Suprapubic skin (tissue), 4 donors: ENCODE measurements around the gene PSMD3. TPM values are rescaled to one million over a fixed set of nuclear protein-coding genes. Genes with fewer than 3 reads are reported as not detected.

ENCODE experiments used
- DNase-seq, 2 donors: peaks; one replicate each; pipeline ENCODE4 v3.0.0-alpha.2; 2019; ENCODE audit warnings: low spot score in 2 of 2
- H3K27ac ChIP-seq: fragments of 200-600 bp; sonication (generic); one replicate; pipeline ENCODE4 v1.5.1; 2019
- H3K27me3 ChIP-seq: fragments of 200-600 bp; sonication (generic); one replicate; pipeline ENCODE4 v1.5.1; 2019
- H3K36me3 ChIP-seq: fragments of 200-600 bp; sonication (generic); one replicate; pipeline ENCODE4 v1.5.1; 2019
- H3K4me1 ChIP-seq: fragments of 200-600 bp; sonication (generic); one replicate; pipeline ENCODE4 v1.5.1; 2019
- H3K4me3 ChIP-seq: fragments of 200-600 bp; sonication (generic); one replicate; pipeline ENCODE4 v1.5.1; 2019; ENCODE audit warnings: mild to moderate bottlenecking
- H3K9me3 ChIP-seq: fragments of 200-600 bp; sonication (generic); one replicate; pipeline ENCODE4 v1.5.1; 2019
- EP300 ChIP-seq: sonication (generic); formaldehyde crosslinking; IDR thresholded peaks from one replicate; pipeline ENCODE4 v1.6.1; 2017; ENCODE audit warnings: antibody characterized with exemption
- POLR2A ChIP-seq, 2 donors: fragments of 450-650 bp; IDR thresholded peaks; one replicate each; pipeline ENCODE4 v1.6.1; 2017; ENCODE audit warnings: antibody characterized with exemption in 2 of 2, mild to moderate bottlenecking in 2 of 2, moderate library complexity in 2 of 2
- POLR2AphosphoS5 ChIP-seq, 3 donors: sonication (generic); formaldehyde crosslinking; IDR thresholded peaks; one replicate each; pipeline ENCODE4 v1.6.1; 2017; ENCODE audit warnings: antibody characterized with exemption in 3 of 3
- WGBS: methylation state at CpG from one replicate; pipeline ENCODE4 v1.1.5; 2018; 5-methylcytosine and 5-hydroxymethylcytosine counted together
- total RNA-seq, 4 donors: library from RNA; depleted of rRNA; stranded (reverse); fragments of >200 nt; gene quantifications; one replicate each; pipeline ENCODE4 v1.1.0, GENCODE V29; 2016
- TF ChIP-seq, protein P1 (sequence below), 2 donors: fragments of 200-600 bp in 1 of 2; fragments of 450-650 bp in 1 of 2; sonication (generic) in 1 of 2; IDR thresholded peaks; one replicate each; pipeline ENCODE4 v1.5.1; 2016 to 2019; ENCODE audit warnings: antibody characterized with exemption in 2 of 2, mild to moderate bottlenecking in 1 of 2, moderate library complexity in 1 of 2

PSMD3 gene
- total RNA-seq, 4 donors from 2014 or later, result 82.8 to 118 (median 104) TPM

DNA sequence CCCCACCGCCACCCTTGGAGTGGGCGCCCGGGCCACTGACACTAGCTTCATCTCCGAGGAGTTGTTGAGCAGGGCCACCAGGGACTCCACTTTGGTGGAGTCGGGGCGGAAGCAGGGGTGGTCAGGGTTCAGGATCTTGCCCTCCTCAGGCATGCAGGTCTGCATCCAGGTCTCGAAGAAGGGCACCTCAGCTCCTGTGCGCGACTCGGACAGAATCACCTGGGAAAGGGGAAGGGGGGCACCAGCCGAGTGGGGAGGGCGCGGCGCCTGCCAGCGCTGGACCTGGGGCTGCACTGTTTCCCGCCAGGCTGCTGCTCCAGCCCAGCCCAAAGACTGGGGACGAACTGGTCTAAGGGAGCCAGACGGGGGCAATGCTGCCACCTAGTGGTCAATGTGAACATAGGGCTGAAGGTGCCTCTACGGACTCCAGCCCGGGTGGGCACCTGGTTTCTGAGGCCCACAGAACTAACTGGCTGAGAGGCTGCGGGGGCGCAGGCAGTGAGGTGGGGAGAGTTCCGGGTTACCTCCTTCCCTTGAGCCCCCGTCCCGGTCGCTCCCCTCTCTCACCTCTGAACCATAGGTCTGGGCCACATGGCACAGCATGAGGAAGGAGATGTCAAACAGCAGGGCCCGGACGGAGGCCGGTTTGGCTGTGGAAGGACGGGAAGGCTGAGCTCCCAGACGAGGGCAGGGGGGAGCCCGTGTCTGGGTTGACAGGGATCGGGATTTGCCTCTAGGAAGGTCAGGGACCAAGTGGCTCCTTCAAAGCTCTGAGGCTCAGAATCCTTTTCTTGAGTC, 46.4 kb downstream of the PSMD3 start:
- Histone ChIP-seq H3K36me3 (peaks cover 79% of the 10 kb centered on the region), H3K9me3 (no peaks in the 10 kb centered on the region), H3K27me3 (no peaks in the 10 kb centered on the region), H3K4me3 (no peak overlapping the region), H3K4me1 (peaks cover 19% of the 10 kb centered on the region), H3K27ac (peak overlapping the region; percentile 49)
- TF ChIP-seq POLR2AphosphoS5 (IDR thresholded peaks at IDR 0.05), result no peak
- TF ChIP-seq, protein P1, sequence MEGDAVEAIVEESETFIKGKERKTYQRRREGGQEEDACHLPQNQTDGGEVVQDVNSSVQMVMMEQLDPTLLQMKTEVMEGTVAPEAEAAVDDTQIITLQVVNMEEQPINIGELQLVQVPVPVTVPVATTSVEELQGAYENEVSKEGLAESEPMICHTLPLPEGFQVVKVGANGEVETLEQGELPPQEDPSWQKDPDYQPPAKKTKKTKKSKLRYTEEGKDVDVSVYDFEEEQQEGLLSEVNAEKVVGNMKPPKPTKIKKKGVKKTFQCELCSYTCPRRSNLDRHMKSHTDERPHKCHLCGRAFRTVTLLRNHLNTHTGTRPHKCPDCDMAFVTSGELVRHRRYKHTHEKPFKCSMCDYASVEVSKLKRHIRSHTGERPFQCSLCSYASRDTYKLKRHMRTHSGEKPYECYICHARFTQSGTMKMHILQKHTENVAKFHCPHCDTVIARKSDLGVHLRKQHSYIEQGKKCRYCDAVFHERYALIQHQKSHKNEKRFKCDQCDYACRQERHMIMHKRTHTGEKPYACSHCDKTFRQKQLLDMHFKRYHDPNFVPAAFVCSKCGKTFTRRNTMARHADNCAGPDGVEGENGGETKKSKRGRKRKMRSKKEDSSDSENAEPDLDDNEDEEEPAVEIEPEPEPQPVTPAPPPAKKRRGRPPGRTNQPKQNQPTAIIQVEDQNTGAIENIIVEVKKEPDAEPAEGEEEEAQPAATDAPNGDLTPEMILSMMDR (IDR thresholded peaks at IDR 0.05), result peak; percentile 47 to 85
- DNase-seq, result peak; percentile 89 to 92
- WGBS, result 45% methylated on average over 11 of the region's 33 CpGs

DNA sequence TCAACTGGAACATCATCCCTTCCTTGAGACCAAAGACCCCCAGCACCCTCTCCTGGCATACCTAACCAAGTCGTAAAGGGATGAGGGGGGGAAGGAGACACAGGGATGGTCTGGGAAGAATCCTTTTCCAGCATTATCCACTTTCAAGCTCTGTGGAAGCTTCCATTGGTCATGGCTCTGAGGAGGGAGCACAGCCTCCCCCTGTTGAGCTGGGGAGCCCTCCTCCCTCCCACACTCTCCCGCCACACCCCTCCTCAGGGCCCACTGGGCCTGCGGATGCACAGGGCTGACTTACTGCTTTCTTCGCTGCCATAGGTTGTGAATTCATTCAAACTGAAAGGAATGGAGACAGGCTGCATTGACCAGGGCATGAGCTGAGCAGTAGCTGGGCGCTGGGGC, 47.0 kb downstream of the PSMD3 start:
- Histone ChIP-seq H3K4me1 (peaks cover 24% of the 10 kb centered on the region), H3K27me3 (no peaks in the 10 kb centered on the region), H3K4me3 (no peak overlapping the region), H3K27ac (no peak overlapping the region), H3K9me3 (no peaks in the 10 kb centered on the region), H3K36me3 (peaks cover 79% of the 10 kb centered on the region)
- no peak for DNase-seq
- TF ChIP-seq POLR2AphosphoS5 (IDR thresholded peaks at IDR 0.05) (no peak), EP300 (no peak), POLR2A (IDR thresholded peaks at IDR 0.05) (no peak)
- TF ChIP-seq, protein P1 (IDR thresholded peaks at IDR 0.05), result no peak
- WGBS, result 87% methylated on average over 5 of the region's 5 CpGs

DNA sequence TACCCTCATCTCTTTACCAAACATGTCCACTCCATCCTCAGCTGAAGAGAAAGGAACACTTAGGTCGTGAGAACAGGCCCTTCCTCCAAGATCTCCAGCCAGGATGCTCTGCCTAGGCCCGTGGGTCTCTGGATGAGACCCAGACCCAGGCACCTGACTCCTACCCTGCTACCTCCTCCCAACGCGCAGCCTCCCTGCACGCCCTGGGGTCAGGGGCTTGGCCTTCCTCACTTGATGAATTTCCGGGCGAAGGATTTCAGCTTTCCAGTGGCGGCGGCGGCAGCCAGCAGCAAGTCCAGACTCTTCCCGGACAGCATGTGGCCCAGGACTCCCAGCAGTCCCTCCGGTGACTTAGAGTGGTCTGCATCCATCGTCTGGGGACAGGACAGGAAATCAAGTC, 48.0 kb downstream of the PSMD3 start:
- H3K4me1 ChIP-seq, result peaks cover 24% of the 10 kb centered on the region
- H3K4me3 ChIP-seq, result no peak overlapping the region
- no peak for DNase-seq
- H3K36me3 ChIP-seq, result peaks cover 79% of the 10 kb centered on the region
- no peaks in the 10 kb centered on the region for H3K27me3 ChIP-seq
- no peak for TF ChIP-seq POLR2AphosphoS5 (IDR thresholded peaks at IDR 0.05)
- no peak for TF ChIP-seq POLR2A (IDR thresholded peaks at IDR 0.05)
- TF ChIP-seq, protein P1 (IDR thresholded peaks at IDR 0.05), result no peak
- TF ChIP-seq EP300, result no peak
- 88% methylated on average over 13 of the region's 13 CpGs for WGBS
- H3K9me3 ChIP-seq, result no peaks in the 10 kb centered on the region
- H3K27ac ChIP-seq, result no peak overlapping the region

DNA sequence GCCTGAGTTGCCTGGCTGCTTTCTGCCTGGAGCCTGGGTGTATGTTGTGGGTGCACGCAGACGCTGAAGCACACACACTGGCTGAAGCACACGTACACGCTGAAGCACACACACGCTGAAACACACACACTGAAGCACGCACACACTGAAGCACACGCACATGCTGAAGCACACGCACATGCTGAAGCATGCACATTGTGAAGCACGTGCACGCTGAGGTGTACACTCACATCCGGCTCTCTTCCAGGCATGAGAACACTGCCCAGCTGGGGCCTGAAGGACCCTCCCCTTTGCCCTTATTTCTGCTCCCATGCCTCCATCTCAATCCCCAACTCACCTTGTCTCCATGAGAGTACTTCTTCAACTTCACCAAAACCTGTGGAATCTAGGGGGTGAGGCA, 51.1 kb downstream of the PSMD3 start:
- TF ChIP-seq POLR2A (IDR thresholded peaks at IDR 0.05), result no peak
- TF ChIP-seq POLR2AphosphoS5 (IDR thresholded peaks at IDR 0.05), result no peak
- TF ChIP-seq, protein P1 (IDR thresholded peaks at IDR 0.05), result no peak
- no peak for TF ChIP-seq EP300
- H3K4me1 ChIP-seq, result peaks cover 14% of the 10 kb centered on the region
- no peak for DNase-seq
- H3K36me3 ChIP-seq, result peaks cover 86% of the 10 kb centered on the region
- no peak overlapping the region for H3K27ac ChIP-seq
- WGBS, result 92% methylated on average over 11 of the region's 11 CpGs
- no peaks in the 10 kb centered on the region for H3K9me3 ChIP-seq
- no peaks in the 10 kb centered on the region for H3K27me3 ChIP-seq
- H3K4me3 ChIP-seq, result no peak overlapping the region

DNA sequence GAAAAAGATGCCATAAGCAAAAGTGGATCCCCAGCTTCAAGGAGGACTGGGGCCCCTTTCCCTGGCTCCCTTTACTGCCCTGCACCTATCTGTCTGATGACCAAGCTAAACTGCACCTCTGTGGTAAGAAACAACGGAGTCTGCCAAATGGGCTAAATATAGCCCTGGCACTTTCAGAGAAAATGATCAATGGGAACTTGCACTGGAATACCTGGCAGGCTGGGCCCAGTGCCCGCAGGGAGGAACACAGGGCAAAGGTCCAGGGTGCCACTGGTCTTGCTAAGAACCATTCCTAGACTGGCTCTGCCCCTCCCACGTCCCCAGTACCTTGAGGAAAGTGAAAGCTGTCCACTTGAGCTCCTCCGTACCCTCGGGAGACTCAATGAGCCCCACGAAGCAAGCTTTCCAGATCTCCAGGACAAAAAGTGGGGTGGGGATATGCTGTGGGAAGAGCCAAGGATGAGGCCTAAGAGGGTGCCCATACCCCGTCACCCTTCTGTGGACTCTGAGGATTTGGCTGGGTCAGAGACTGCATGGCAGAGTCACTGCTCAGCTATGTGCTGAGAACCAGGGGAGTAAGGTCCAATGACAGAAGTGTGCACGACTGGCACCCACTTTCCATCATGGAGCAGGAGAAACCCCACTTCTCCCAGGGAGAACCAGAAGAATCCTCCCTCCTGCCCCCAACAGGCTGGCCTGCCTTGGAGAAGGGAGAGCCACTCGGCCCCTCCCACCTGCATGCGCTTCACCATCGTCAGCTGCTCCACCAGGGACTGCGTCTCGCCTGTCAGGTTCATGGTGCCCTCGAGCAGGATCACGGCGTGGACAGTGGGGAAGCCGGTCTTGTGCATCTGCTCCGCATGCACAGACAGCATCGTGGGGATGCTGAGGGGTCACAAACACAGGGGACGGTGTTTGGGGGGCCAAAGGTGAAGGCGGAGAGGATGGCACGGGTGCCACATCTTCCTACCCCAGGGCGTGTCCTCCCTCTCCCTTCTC, 52.0 kb downstream of the PSMD3 start:
- no peaks in the 10 kb centered on the region for H3K27me3 ChIP-seq
- DNase-seq, result no peak
- peaks cover 84% of the 10 kb centered on the region for H3K36me3 ChIP-seq
- peaks cover 9% of the 10 kb centered on the region for H3K4me1 ChIP-seq
- no peaks in the 10 kb centered on the region for H3K9me3 ChIP-seq
- TF ChIP-seq POLR2A (IDR thresholded peaks at IDR 0.05) (no peak), POLR2AphosphoS5 (IDR thresholded peaks at IDR 0.05) (no peak), EP300 (no peak)
- TF ChIP-seq, protein P1 (IDR thresholded peaks at IDR 0.05), result no peak
- 69% methylated on average over 14 of the region's 23 CpGs for WGBS
- H3K27ac ChIP-seq, result no peak overlapping the region
- H3K4me3 ChIP-seq, result no peak overlapping the region
